ENCODE measurements around the gene CFAP91. TPM values are rescaled to one million over a fixed set of nuclear protein-coding genes. Genes with fewer than 3 reads are reported as not detected.

CFAP91 gene
- 0.05 TPM in 1 of 2 replicates, not detected in the other for total RNA-seq

GRCh38 chr3:119702530-119703527, at the start of gene CFAP91:
Gene CFAP91 (plus strand): TSS chr3:119703022. CDS start chr3:119703099, 77 bp downstream.

GRCh38 chr3:119660474-119661440, 42.1 kb upstream of the CFAP91 start, which contains the start of gene POPDC2:
Gene POPDC2 (minus strand): TSS chr3:119660589. CDS start chr3:119660423, 166 bp downstream.

GRCh38 chr3:119676771-119677640, 25.8 kb upstream of the CFAP91 start, which contains the start of gene COX17:
Gene COX17 (minus strand): TSS chr3:119677406. CDS start chr3:119677310, 96 bp downstream.

Other genes starting within 250 kb of the CFAP91 start
- gene TMEM39A, start 239.4 kb upstream of the CFAP91 start, total RNA-seq: 40.8 and 41.6 TPM in 2 replicates
- 13.1 and 13.6 TPM in 2 replicates for gene POGLUT1, start 234.1 kb upstream of the CFAP91 start, total RNA-seq
- 34.5 and 34.7 TPM in 2 replicates for gene TIMMDC1, start 204.5 kb upstream of the CFAP91 start, total RNA-seq
- gene CD80, start 143.4 kb upstream of the CFAP91 start, total RNA-seq: not detected in 2 replicates
- 0.49 and 2.0 TPM in 2 replicates for gene ADPRH, start 123.5 kb upstream of the CFAP91 start, total RNA-seq
- not detected in 2 replicates for gene PLA1A, start 105.1 kb upstream of the CFAP91 start, total RNA-seq
- gene POPDC2, start 42.4 kb upstream of the CFAP91 start, total RNA-seq: 3.8 TPM in 1 of 2 replicates, not detected in the other
- gene COX17, start 25.6 kb upstream of the CFAP91 start, total RNA-seq: 9.1 and 11.7 TPM in 2 replicates
- gene NR1I2, start 79.1 kb downstream of the CFAP91 start, total RNA-seq: not detected in 2 replicates